ACC112 (cell line): Measurements from ENCODE around the gene OTUD7B.

Experiments
- H2AFZ ChIP-seq: fragments of 200-600 bp; sonication (generic); one replicate; pipeline ENCODE4 v1.6.0; 2017; ENCODE audit warnings: antibody characterized with exemption, low read length; ENCODE audit not compliant: unreplicated experiment
- H3K27ac ChIP-seq: fragments of 200-600 bp; sonication (generic); 2 replicates; pipeline ENCODE4 v1.5.1; 2014; ENCODE audit warnings: low read depth, mild to moderate bottlenecking, antibody characterized with exemption, low read length, moderate library complexity
- H3K27me3 ChIP-seq: fragments of 200-600 bp; sonication (generic); 2 replicates; pipeline ENCODE4 v1.6.1; 2014; ENCODE audit warnings: mild to moderate bottlenecking, antibody characterized with exemption, low read length, moderate library complexity, mixed read lengths; ENCODE audit not compliant: insufficient read depth
- H3K36me3 ChIP-seq: fragments of 200-600 bp; sonication (generic); 2 replicates; pipeline ENCODE4 v1.6.1; 2016; ENCODE audit warnings: mild to moderate bottlenecking, antibody characterized with exemption, low read length, moderate library complexity, mixed read lengths; ENCODE audit not compliant: insufficient read depth
- H3K4me1 ChIP-seq: fragments of 200-600 bp; sonication (generic); one replicate; pipeline ENCODE4 v1.6.1; 2016; ENCODE audit warnings: low read length, mixed read lengths; ENCODE audit not compliant: insufficient read depth, unreplicated experiment, control insufficient read depth
- H3K4me3 ChIP-seq: fragments of 200-600 bp; sonication (generic); 2 replicates; pipeline ENCODE4 v1.5.1; 2014; ENCODE audit warnings: mild to moderate bottlenecking, low read depth, low read length
- H3K79me2 ChIP-seq: fragments of 200-600 bp; sonication (generic); one replicate; pipeline ENCODE4 v1.6.0; 2016; ENCODE audit warnings: low read length; ENCODE audit not compliant: control insufficient read depth, unreplicated experiment, insufficient read depth

Gene OTUD7B

DNA sequence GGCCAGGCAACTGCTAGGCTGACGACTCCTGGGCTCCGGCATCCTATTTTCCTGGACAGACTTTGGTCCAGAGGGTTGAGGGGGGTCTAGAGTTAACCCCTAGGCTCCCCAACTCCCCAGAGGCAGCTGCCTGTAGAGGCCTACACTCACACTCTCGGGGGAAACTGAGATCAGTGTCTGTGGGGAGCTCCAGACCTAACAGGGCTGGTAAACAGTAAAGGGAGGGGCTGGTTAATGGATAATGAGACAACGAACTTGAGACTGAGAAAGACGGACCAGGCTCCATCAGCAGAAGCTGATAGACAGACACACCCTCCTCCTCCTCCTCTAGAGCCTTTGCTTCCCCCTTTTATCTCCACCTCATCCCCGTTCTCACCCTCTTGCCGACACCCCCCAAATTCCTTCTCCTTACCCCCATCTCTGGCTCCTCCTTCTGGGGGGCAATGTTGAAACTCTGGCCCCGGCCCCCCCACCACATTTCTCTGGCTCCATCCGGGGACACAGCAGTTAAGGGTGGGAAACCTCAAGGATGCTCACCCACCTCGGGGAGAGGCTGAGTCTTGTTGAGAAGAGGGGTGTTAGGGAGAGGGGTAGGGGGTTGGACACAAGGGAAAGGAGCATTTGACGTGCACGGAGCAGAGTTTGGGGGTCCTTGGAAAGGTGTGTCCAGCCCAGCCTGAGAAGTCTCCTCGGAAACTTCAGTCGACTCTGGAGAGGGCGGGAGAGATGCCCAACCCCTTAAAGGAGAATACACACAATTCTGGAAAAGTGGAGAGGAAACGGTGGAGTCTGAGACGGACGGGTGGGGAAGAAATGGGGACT, 74.1 kb downstream of the OTUD7B start, which contains the start of gene MTMR11:
Gene MTMR11, minus strand, starts transcription at position 710 of the 822 bp plus-strand sequence. Its CDS starts 232 bp downstream, at position 478.
- Histone ChIP-seq H3K36me3 (no peaks in the 10 kb centered on the region), H3K79me2 (peaks cover 11% of the 10 kb centered on the region), H2AFZ (peak within 1 kb of the TSS; percentile 89), H3K27ac (peak within 1 kb of the TSS; percentile 29; the same call in 1 of the 2 replicates), H3K27me3 (no peaks in the 10 kb centered on the region), H3K4me1 (peaks cover 49% of the 10 kb centered on the region), H3K4me3 (peak within 1 kb of the TSS; percentile 86)

GRCh38 chr1:149934356-149934755, 76.2 kb downstream of the OTUD7B start:
- Histone ChIP-seq H3K36me3 (no peaks in the 10 kb centered on the region; the same call in 1 of the 2 replicates), H3K4me1 (peaks cover 46% of the 10 kb centered on the region), H3K79me2 (peaks cover 11% of the 10 kb centered on the region), H2AFZ (no peak overlapping the region), H3K4me3 (no peak overlapping the region), H3K27me3 (no peaks in the 10 kb centered on the region), H3K27ac (no peak overlapping the region)

- H3K27me3 ChIP-seq, result no peaks in the 10 kb centered on the region
- peaks cover 44% of the 10 kb centered on the region for H3K4me1 ChIP-seq
- peaks cover 11% of the 10 kb centered on the region for H3K79me2 ChIP-seq
- H3K36me3 ChIP-seq, result no peaks in the 10 kb centered on the region; the same call in 1 of the 2 replicates
- H2AFZ ChIP-seq, result no peak overlapping the region
- H3K4me3 ChIP-seq, result no peak overlapping the region
- no peak overlapping the region for H3K27ac ChIP-seq
These were observed 77.3 kb downstream of the OTUD7B start for GRCh38 chr1:149933208-149933607.

- H3K27ac ChIP-seq, result no peak overlapping the region
- peaks cover 38% of the 10 kb centered on the region for H3K4me1 ChIP-seq
- peaks cover 12% of the 10 kb centered on the region for H3K79me2 ChIP-seq
- H3K4me3 ChIP-seq, result no peak overlapping the region
- no peaks in the 10 kb centered on the region for H3K27me3 ChIP-seq
- no peak overlapping the region for H2AFZ ChIP-seq
- no peaks in the 10 kb centered on the region; the same call in 1 of the 2 replicates for H3K36me3 ChIP-seq
These were observed 78.1 kb downstream of the OTUD7B start for GRCh38 chr1:149932474-149932873.

DNA sequence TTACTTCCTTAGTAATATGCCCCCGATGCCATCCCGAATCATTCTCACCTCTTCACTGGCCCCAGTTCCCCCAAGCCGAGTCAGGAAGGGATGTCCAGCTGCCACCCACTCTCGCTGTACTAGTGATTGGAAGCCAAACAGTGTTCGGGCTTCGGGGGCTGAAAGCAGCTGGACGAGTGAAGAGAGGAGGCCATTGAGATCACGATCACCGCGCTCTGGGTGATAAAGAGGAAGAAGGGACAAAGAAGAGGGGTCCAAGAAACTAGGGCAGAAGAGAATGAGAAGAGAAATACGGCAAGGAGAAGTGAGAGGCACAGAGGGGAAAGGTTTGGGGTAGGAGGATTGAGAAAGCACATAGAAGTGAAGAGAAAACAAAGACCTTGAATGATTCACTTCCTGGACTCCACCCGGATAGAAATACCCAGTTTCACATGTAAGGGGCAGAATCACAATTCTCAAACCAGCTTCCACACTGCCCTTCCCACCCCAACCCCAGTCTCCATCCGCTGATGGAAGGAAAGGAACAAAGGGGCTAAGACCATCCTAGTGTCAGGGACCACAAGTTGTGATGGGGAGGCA, 79.2 kb downstream of the OTUD7B start:
- Histone ChIP-seq H2AFZ (no peak overlapping the region), H3K27ac (peak overlapping the region; percentile 62), H3K4me3 (peak overlapping the region; percentile 24; the same call in 1 of the 2 replicates)

DNA sequence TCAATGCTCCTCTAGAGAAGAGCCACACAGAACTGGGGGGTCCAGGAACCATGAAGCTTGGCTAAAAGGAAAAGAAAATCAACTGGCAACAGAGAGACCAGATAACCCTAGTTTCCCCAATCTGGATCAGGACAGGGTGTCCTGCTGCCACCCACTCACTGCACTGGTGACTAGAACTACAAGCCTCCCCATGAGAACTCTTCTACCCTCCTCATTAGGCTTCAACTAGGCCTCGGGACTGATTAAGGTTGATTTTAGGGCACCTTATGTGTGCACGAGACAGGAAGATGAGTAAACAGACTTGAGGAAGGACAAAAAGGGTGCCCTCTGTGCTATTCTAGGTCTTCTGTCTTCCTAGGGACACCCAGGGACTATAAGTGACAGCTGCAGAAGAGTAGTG, 80.7 kb downstream of the OTUD7B start:
- Histone ChIP-seq H3K4me1 (peaks cover 42% of the 10 kb centered on the region), H3K27ac (no peak overlapping the region), H3K4me3 (no peak overlapping the region), H3K79me2 (peaks cover 27% of the 10 kb centered on the region), H3K36me3 (peaks cover 21% of the 10 kb centered on the region), H3K27me3 (no peaks in the 10 kb centered on the region), H2AFZ (no peak overlapping the region)

More for the DNA sequence above, 79.2 kb downstream of the OTUD7B start:
- H3K27me3 ChIP-seq, result no peaks in the 10 kb centered on the region
- H3K79me2 ChIP-seq, result peaks cover 21% of the 10 kb centered on the region
- peaks cover 37% of the 10 kb centered on the region for H3K4me1 ChIP-seq
- peaks cover 7% of the 10 kb centered on the region; the same call in 1 of the 2 replicates for H3K36me3 ChIP-seq

GRCh38 chr1:149928401-149928724, 82.2 kb downstream of the OTUD7B start:
- Histone ChIP-seq H3K36me3 (peaks cover 31% of the 10 kb centered on the region), H3K27me3 (no peaks in the 10 kb centered on the region), H3K27ac (peak overlapping the region; percentile 82), H3K4me1 (peaks cover 46% of the 10 kb centered on the region), H2AFZ (peak overlapping the region; percentile 33), H3K4me3 (peak overlapping the region; percentile 98), H3K79me2 (peaks cover 32% of the 10 kb centered on the region)

DNA sequence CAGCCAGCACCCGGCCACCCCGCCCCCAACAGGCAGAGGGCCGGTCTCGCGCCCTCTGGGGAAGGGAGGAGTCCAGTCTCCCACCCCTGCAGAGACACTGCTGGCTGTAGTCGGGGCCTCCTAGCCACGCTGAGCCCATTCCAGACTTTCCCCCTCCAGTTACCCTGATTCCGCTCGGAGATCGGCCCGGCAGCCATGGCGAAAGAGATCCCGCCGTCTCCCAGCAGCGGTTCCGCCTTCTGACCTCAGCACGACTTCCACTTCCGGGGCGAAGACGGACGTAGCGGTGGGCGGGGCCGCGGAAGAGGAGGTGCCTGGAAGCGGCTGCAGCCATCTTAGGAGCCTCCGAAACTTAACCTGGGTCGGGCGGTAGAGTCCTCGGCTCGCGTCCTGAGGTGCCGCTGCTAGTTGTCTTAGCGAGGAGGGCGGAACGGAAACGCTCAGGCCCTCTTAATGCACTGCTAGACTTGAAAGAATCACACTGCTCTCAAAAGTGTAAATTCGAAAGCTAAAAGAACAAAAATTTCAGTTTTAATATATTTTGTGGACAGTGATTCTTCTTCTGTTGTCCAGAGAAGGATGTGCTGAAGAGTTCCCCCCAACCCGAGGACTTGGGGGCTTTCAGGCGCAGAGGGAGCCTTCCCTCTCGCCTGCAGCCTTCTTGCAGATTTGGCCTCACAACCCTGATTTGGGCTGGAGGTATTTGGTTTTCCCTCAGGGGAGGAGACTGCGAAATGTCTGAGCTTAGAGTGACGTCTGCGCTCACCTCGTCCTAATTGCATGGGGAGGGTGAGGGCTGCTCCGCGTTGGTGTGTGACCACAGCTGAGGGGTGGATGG, 82.7 kb downstream of the OTUD7B start, which contains the start of gene SF3B4:
Gene SF3B4, minus strand, starts transcription at position 241 of the 838 bp plus-strand sequence. Its CDS starts 44 bp downstream, at position 197.
- peak within 1 kb of the TSS; percentile 82 for H3K27ac ChIP-seq
- no peaks in the 10 kb centered on the region for H3K27me3 ChIP-seq
- peaks cover 32% of the 10 kb centered on the region for H3K79me2 ChIP-seq
- peaks cover 37% of the 10 kb centered on the region for H3K36me3 ChIP-seq
- peak within 1 kb of the TSS; percentile 98 for H3K4me3 ChIP-seq
- H3K4me1 ChIP-seq, result peaks cover 46% of the 10 kb centered on the region
- H2AFZ ChIP-seq, result peak within 1 kb of the TSS; percentile 71

DNA sequence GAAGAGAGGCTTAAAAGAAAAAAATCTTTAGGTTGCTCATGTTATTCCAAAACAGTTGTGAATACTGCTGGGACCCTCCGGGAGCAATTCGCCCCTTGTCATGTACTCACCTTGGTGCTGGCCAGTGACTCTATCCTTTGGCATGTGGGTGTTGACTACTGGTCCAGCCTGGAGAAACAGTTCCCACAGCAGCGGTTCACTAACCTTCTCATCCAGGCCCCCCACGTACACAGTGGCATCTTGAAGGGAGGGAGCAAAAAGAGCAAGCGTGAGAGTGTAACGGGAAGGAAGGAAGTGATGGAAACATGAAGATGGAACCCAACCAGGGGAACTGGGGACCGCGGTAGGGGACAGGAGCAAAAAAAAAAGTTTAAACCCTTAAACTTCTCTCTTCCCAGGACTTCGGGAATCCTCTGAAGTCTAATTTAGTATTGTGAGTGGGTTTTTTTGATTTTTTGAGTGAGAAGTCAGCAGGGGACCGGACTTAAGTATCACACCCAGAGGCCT, 83.4 kb downstream of the OTUD7B start:
- peaks cover 46% of the 10 kb centered on the region for H3K4me1 ChIP-seq
- H2AFZ ChIP-seq, result peak overlapping the region; percentile 71
- peak overlapping the region; percentile 98 for H3K4me3 ChIP-seq
- H3K79me2 ChIP-seq, result peaks cover 32% of the 10 kb centered on the region
- no peaks in the 10 kb centered on the region for H3K27me3 ChIP-seq
- peaks cover 39% of the 10 kb centered on the region for H3K36me3 ChIP-seq
- H3K27ac ChIP-seq, result peak overlapping the region; percentile 82

GRCh38 chr1:149926296-149926695, 84.2 kb downstream of the OTUD7B start:
- Histone ChIP-seq H3K4me3 (peak overlapping the region; percentile 98), H3K27ac (no peak overlapping the region), H3K79me2 (peaks cover 32% of the 10 kb centered on the region), H3K27me3 (no peaks in the 10 kb centered on the region), H2AFZ (no peak overlapping the region), H3K36me3 (peaks cover 42% of the 10 kb centered on the region), H3K4me1 (peaks cover 41% of the 10 kb centered on the region)
